NCI-H2196 treated with DMSO at 0.1 percent for 48 hours (cell line): ENCODE results near the gene DENND1A.
"Not testable (repeated sequence)": the region's sequence is repeated elsewhere in the genome, so short reads cannot be mapped to it uniquely, and the experiment has no call there.

Experiments
- DNase-seq: peaks from one replicate; lab custom pipeline; 2025; ENCODE audit not compliant: unreplicated experiment; lab: John Stamatoyannopoulos, UW

The DENND1A gene

DNA sequence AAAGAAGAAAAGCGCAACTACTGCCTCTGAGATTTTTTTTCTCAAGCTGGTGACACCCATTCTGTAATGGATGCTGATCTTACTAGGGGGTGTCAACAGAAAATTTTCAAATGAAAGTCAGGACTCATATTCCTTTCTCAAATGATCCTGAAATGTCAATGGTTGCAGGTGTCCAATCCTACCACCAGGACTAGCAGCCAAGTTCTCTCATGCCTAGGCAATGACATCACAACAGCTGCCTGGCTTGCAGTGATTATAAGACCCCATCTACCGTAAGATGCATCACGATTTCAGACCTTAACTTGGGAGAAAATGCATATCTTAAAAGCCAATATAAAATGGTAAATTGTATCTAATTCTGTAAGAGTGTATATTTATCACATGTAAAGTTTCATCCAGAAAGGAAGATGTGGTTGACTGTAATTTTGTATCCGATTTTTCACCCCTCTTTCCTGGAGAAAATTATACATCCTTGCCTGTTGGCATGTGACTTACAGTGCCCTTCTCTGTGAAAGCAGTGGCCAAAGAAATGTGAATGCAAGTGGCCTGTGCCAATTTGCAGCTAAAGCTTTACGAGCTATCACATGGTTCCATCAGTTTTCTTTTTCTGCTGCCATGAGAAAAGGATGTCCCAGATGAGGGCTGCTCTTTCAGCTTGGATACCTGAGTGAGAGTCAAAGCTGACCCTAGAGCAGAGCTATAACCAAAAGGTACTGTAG, 104.4 kb downstream of the DENND1A start:
- DNase-seq: no peak

DNA sequence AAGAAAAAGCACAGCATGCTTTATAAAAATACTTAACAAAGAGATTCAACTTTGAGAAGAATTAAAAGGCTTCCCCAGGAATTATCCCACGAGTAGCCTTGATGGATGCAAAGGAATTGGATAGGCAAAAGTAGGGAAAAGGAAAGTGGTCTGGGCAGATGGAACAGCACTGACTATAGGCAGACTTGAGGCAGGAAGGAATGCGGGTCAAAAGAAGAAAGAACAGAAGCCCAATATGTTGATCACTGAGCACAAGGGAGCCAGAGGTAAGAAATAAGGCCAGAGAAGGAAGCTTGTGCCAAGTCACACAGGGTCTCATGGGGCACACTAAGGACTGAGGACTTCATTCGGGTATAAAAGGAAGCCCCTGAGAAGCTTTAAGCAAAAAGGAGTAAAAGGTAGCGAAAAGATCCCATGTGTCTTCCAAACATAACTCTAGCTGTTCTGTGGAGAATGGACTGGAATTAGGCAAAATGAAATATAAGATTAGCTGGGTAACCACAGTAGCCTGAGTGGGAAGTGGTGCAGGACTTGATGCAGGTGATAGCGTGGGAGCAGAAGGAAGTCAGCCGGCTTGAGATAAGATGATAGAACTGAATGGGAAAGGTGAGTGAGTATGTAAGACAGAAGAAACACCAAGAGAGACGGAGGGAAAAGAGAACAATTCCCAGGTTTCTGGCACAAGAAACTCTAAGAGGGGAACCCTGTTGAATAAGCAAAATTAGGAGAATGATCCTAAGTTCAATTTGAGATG, 106.6 kb downstream of the DENND1A start:
- DNase-seq: no peak

DNA sequence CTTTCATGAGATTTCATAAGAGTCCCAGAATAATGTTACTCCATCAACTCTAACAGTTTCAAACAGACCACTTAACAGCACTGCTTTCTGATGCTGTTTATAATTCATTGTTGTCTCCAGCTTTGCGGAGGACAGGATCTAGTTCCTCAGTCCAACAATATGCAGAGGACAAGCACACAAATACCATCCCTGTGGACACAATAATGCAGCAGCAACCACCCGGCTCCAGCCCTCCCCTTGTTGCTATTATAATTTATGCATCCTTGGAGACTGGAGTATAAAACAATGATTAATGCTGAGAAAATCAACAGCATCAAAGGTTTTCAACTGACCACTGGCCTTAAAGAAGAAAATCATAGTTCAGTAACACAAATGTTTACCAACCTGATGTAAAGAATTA, 108.3 kb downstream of the DENND1A start:
- DNase-seq: no peak

DNA sequence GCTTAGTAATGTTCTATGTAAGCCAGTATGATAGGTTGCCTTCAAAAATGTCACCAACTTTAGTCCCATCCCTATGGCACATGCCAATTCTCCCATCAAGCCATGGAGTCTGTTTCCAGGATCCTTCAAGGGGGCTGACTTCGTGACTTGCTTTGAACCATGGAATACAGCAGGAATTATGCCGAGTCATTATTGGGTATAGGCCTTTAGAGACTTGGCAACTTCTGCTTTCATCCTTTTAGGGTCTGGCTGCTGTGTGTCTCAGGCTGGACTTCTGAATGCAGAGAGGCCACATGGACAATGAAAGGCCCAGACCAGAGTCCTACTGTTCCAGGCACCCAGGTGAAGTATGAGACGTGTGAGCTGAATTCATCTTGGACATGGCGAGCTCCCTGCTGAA, 109.8 kb downstream of the DENND1A start:
- DNase-seq: no peak

DNA sequence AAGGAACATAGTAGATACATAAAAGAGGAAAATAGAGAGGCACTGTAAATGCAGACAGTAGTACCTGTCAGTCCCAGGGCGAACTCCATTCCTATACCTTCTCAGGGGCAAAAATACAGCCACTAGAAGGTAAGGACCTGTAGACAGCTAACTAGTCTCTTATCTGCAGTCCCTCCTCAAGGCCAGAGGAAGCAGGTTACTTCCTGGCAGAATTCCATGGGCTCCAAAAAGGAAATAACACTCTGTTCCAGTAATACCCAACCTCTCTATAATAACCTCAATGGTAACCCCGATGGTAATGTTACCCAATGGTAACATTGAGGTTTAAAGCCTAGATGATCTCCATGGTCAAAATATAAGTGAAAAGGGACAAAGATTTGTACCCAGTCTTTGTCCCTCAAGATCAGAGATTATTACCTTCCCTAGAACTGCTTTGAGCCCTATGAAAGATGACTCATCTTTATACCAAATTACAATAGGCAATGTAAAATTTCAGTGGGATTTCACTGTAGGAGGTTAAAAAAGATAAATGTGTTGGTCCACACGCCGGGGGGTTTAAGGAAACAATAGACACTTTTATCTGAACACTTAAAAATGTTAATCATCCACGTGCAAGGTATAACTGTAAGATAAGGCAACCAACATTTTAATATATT, 113.0 kb downstream of the DENND1A start:
- no peak for DNase-seq

DNA sequence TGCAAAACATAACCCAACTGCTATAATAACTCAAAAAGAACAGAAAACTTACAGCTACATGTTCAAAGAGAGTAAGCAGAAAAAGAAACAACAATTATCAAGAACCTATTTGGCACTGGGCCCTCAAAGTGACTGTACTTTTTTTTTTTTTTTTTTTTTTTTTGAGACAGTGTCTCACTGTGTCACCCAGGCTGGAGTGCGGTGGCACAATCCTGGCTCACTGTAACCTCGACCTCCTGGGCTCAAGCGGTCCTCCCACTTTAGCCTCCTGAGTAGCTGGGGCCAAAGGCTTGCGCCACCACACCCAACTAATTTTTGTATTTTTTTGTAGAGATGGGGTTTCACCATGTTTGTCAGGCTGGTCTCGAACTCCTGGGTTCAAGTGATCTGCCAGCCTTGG, 114.1 kb downstream of the DENND1A start:
- DNase-seq: not testable (repeated sequence)

DNA sequence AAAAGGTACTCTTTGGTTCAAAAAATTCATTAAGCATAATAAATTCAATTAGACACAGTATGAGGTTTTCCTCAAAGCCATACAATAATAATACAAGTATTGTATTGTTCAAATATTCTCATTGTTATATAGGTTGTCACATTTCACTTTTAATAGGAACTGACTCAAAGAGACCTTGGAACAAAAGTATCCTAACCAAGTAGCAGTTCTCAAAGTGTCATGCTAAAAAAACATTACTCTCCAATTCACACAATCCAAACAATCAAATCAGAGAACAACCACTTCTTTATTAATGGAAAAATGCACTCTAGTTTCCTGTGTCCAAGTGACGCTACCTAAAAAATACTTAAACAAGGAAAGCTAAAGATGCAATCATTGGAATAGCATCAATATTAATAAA, 115.4 kb downstream of the DENND1A start:
- DNase-seq: no peak

DNA sequence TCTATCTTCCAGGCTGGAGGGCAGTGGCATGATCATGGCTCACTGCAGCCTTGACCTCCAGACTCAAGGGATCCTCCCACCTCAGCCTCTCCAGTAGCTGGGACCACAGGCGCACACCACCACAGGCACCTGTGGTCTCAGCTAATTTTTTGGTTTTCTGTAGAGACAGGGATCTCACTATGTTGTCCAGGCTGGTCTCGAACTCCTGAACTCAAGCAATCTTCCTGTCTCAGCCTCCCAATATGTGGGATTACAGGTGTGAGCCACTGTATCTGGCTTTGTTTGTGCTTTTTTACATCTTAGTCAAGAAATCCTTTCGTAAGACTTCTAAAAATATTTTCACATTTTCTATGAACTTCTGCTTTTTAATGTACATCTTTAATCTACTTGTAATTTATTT, 116.9 kb downstream of the DENND1A start:
- no peak for DNase-seq

DNA sequence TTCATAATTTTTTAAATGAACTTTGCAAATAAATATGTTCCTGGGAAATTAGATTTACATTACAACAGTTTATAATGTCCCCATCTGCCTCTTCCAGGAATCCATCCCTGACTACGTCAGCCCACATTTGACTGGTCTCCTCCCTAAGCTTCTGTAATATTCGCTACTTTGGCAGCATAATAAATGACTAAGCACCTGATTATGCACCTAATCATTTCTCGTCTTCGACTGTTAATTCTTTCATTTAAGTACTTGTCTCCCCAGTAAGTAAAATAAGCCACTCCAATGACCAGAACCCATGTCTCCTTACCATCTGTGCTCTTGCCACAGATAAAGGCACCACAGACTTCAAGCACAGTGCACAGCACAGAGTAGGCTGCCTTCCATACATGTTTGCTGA, 122.7 kb downstream of the DENND1A start:
- no peak for DNase-seq

DNA sequence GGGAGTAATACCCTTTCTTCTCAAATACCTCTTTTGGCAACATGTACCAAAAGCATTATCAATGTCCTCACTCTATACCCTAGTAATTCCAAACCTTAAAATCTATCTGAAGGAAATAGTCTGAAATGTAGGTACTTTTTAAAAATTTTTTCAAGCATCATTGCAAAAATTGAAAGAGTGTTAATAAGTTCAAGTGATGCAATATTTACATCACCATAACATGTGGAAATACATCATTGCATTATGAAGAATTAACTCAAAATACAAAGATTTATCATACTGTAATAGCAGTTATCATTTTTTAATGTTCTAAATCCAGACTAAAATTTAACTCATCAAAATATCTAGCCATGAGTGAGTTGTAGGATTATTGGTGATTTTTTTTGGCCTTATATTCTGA, 123.1 kb downstream of the DENND1A start:
- DNase-seq: no peak

DNA sequence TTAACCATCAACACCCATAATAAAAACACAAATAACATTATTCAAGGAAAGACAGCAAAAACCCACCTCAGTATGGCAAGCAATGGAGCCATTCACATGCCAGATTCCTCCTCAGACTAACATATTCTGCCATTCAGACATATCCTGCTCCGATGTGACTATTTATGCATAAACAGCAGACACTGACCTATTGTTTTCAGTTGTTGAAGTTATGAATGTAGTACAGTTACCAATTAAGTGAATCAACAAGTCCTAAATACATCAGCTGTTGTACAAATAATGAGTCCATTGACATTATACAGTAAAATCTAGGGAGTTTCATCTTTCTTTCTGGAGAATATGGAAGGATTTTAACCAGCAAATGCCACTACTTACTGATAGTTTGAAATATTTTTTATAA, 131.7 kb downstream of the DENND1A start:
- no peak for DNase-seq

DNA sequence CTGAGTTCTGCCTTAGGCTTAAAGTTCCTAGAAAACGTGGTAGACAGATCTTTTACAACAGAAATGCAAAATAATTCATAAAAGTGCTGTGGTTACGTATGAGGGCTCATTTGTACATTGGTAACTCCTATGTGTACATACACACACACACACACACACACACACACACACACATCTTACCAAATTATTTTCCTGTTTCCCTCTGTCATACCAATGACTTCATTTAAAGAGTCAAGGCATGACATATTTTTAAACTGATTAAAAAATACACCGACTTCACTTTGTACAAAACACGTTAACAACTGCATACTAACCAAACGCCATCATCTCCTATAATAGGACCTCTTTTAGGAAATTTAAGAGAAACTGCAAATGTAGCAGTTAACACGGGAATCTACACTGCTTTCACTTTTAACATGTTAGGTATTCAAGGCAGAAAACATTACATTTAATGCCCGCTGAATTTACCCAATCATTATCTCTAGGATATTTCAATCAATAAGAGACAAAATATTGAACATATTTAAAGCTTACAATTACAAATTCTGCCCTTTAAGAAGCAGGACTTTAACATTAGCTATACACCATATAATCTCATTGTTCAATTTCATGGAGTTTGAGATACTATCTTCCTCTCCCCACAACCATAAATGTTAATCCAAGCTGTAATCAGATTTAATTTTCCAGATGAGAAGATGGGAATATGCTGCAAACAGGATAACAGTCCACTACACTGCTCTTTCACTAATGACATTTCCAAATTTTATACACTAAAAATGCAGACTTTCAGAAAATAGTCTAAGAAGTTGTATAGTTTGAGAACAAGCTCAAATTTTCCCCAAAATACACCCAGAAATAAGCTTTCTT, 133.1 kb downstream of the DENND1A start:
- no peak for DNase-seq

DNA sequence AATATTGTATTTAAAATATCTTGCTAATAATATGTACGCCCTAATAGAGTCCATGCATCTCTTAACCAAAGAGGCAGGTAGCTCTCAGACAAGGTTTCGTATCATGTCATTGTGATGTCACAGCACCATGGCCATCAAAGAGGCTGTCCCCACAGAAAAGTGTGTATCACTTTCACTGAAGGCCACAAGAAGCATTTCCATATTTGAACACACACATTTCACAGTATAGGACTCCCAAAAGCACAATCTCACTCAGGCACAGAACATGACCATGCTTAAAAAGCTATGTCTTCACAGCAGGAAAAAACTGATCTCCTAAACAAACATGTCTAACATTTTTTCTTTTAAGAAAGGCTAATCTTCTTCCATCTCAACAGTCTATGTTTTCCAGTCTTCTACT, 133.8 kb downstream of the DENND1A start:
- DNase-seq: no peak

DNA sequence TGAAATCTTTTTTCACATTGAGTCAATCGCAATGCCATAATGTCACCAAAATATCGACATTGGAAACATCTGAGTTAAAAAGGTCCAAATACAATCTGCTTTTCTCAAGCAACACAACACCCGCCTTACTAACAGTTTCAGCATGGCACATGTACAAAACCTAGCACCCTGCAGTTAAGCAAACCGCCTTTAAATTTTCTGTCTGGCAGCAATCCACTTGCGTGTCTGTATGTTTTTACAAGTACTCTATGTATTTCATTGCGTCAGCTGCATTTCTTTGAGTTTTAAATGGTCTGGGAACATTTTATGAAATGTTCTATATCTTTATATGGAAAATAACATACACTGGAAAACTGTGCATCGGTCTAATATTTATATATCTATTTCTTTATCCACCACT, 134.6 kb downstream of the DENND1A start:
- no peak for DNase-seq

DNA sequence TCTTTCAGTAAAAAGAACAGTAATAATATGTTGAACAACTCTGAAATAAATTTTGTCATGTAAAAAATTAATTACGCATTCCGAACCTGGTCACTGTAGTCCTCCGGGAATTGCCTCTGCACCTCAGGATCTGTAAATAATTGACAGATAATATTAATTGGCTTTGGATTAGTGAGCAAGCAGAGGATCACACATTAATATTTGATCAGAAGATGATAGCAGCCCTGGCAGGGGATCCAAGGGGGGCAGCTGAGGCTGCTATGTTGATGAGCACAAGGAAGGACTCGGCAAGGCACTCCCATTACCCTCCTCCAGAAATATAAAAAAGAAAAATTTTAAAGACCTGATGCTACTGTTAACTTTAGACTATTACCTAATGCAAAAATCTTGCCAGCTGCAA, 137.4 kb downstream of the DENND1A start:
- no peak for DNase-seq

DNA sequence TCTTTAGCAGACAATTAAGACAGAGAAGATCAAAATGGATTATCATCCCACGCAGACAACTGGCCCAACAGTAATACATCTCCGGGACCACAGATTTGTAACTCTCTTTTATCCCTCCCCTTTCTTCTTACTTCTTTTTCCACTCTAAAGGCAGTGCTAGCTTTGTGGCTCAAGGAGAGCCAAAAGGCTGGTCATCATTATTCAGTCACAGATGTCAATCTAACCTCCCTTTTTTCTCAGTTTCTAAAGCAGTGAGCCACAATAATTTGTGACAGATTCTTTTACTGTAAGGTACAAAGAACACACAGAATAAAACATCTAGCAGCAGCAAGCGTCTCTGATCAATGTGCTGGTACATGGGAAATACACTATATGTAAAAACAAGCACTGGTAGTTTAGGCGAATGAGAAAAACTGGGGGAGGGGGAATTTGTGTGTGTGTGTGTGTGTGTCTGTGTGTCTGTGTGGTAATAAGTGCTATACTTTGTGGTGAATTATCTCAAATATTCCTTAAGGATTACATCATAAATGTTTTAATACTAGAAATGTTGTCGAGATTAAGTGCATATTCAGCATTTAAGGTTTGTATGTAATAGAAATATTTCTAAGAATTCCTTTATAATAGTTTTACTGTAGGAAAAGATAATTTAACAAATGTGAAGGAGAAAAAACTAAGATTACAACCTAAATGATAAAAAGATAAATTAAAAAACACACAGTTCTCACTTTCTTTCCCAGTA, 140.2 kb downstream of the DENND1A start:
- no peak for DNase-seq

DNA sequence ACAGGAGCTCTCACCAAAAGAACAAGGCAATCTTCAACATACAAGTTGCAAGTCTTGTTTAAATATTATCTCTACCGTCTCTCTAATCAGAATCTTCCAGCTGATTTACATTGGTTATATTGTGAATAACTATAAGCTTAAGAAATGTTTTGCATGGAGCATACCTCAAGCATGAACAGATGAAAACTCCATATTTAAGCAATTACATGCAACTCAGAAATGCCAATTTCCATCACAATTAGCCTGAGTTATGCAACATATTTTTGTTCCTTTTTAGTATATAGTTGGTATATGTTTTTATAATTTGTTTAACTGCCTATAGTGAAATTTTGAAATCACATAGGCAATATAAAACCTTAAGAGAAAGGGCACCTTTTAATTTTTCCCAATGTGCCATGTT, 142.5 kb downstream of the DENND1A start:
- no peak for DNase-seq

DNA sequence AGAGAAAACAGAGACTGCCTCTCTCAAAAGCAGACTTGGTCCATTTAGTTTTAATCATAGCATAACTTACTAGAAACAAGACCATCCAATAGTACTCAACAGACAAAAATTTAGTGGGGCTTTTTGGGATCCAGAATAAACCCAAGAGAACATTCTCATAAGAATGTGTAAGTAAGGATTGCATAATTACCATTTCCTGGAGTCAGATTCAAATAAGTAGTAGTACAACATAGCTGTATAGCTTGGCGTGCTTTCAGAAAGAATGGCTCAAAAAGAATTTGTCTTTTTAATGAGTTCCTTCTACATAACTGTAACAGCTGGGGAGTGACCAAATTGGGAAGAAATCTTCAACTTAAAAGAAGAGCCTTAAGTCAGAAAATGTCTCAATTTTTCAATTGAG, 145.4 kb downstream of the DENND1A start:
- no peak for DNase-seq

DNA sequence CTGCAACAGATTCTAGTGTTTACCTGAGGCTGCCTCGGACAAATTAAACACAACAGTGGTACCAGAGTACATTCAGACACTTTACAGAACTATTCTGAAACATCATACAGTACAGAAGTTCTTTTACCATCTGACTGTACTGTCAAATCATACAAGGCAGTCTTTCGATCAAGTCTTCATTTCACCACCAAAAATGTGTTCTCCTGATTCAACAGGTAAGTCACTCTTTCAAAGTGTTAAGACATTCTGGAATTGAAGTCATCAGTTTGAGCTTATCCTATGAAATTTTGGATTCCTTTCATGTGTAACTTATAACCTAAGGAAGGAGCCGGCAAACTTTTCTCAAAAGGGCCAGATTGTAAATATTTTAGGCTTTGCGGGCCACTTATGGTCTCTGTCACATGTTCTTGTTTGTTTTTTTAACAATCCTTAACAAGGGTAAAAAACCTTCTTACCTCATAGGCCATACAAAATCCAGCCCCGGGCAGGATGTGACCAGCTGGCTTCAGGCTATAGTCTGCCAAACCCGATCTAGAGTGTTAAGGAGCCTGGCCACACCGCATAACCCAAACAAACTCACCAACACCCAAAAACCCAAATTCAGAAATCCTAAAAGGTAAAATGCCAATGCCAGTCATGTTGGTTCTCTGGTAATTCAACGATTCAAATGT, 151.6 kb downstream of the DENND1A start:
- DNase-seq: no peak
